ENCODE results near the gene EARS2. TPM values are rescaled to one million over a fixed set of nuclear protein-coding genes. Genes with fewer than 3 reads are reported as not detected.

Gene EARS2
- polyA plus RNA-seq, 1 of the 3 experiments (the other 2 are of a cell fraction): 23.2 TPM

GRCh38 chr16:23486480-23486879, 70.7 kb downstream of the EARS2 start (continued):
- TF ChIP-seq REST (IDR thresholded peaks at IDR 0.05; ENCODE audit: low read depth, low read length) (no peak), RXRA (IDR thresholded peaks at IDR 0.05; ENCODE audit: borderline replicate concordance, low read depth) (no peak), SMC3 (IDR thresholded peaks at IDR 0.05; ENCODE audit: low read depth, low read length) (no peak), MEF2A (IDR thresholded peaks at IDR 0.05; ENCODE audit: borderline replicate concordance, low read depth) (no peak), FOXM1 (IDR thresholded peaks at IDR 0.05; ENCODE audit: low read depth) (no peak), ELF1 (IDR thresholded peaks at IDR 0.05) (no peak)

GRCh38 chr16:23485841-23486240, 71.3 kb downstream of the EARS2 start:
- DNase-seq: no peak

GRCh38 chr16:23485257-23485614, 71.9 kb downstream of the EARS2 start:
- Histone ChIP-seq H3K27me3 (ENCODE audit: insufficient read depth) (no peaks in the 10 kb centered on the region), H3F3A (replicated peaks; ENCODE audit: insufficient read depth) (no peaks in the 10 kb centered on the region), H3K9ac (no peak overlapping the region), H2AFZ (ENCODE audit: low read depth) (no peak overlapping the region), H4K20me1 (ENCODE audit: insufficient read depth) (no peaks in the 10 kb centered on the region), H3K4me2 (no peak overlapping the region), H3K9me3 (no peaks in the 10 kb centered on the region), H3K79me2 (ENCODE audit: insufficient read depth) (no peaks in the 10 kb centered on the region), H3K36me3 (replicated peaks in 1 of 2; ENCODE audit: control insufficient read depth in 1 of 2, insufficient read depth in 2 of 2, low read length in 1 of 2) (peaks cover 38 to 63% of the 10 kb centered on the region in 2 experiments), H3K27ac (ENCODE audit: low read depth in 2 of 2, low read length in 1 of 2) (no peak overlapping the region), H3K9me2 (no peaks in the 10 kb centered on the region), H3K4me3 (ENCODE audit: low read depth in 2 of 2, low read length in 1 of 2) (no peak overlapping the region), H3K4me1 (ENCODE audit: control insufficient read depth in 1 of 2, insufficient read depth in 2 of 2, low read depth in 1 of 2, low read length in 1 of 2) (no peaks in the 10 kb centered on the region)
- POLR2A ChIA-PET: no interaction called here
- DNase-seq: no peak
- CTCF ChIA-PET: interaction anchor here (1.1 kb wide), 1 partner anchor 302 kb away, joined by 4 read pairs; no protein-coding TSS in a partner anchor
- WGBS (ENCODE audit: low lambda C conversion rate): 75% methylated on average over 2 of the region's 2 CpGs
- TF ChIP-seq EP300 (IDR thresholded peaks at IDR 0.05; ENCODE audit: borderline replicate concordance in 1 of 2, low read depth in 1 of 2, low read length in 1 of 2) (no peak), RXRA (IDR thresholded peaks at IDR 0.05; ENCODE audit: borderline replicate concordance, low read depth) (no peak), FOXM1 (IDR thresholded peaks at IDR 0.05; ENCODE audit: low read depth) (no peak), YY1 (IDR thresholded peaks at IDR 0.05; ENCODE audit: low read depth) (no peak), RFX5 (IDR thresholded peaks at IDR 0.05; ENCODE audit: low read length) (no peak), MEF2A (IDR thresholded peaks at IDR 0.05; ENCODE audit: borderline replicate concordance, low read depth) (no peak), NRF1 (IDR thresholded peaks at IDR 0.05; ENCODE audit: low read depth, low read length) (no peak), ZBTB33 (IDR thresholded peaks at IDR 0.05; ENCODE audit: borderline replicate concordance, low read depth) (no peak), MXI1 (IDR thresholded peaks at IDR 0.05; ENCODE audit: low read depth, low read length) (no peak), SMC3 (IDR thresholded peaks at IDR 0.05; ENCODE audit: low read depth, low read length) (no peak), SIN3A (IDR thresholded peaks at IDR 0.05; ENCODE audit: borderline replicate concordance, low read depth, low read length) (no peak), GATA2 (CRISPR knock-in tag; IDR thresholded peaks at IDR 0.05) (no peak), USF1 (IDR thresholded peaks at IDR 0.05; ENCODE audit: borderline replicate concordance, low read depth) (no peak), CHD2 (IDR thresholded peaks at IDR 0.05; ENCODE audit: low read length, partially characterized antibody) (no peak)

More at GRCh38 chr16:23485841-23486240, 71.3 kb downstream of the EARS2 start:
- WGBS (ENCODE audit: low lambda C conversion rate): 98% methylated on average over 8 of the region's 8 CpGs
- no peaks in the 10 kb centered on the region for H3K79me2 ChIP-seq (ENCODE audit: insufficient read depth)
- POLR2A ChIA-PET: no interaction called here
- H4K20me1 ChIP-seq (ENCODE audit: insufficient read depth): no peaks in the 10 kb centered on the region
- H3K4me1 ChIP-seq (ENCODE audit: control insufficient read depth in 1 of 2, insufficient read depth in 2 of 2, low read depth in 1 of 2, low read length in 1 of 2): no peaks in the 10 kb centered on the region
- no peaks in the 10 kb centered on the region for H3K27me3 ChIP-seq (ENCODE audit: insufficient read depth)
- TF ChIP-seq CHD2 (IDR thresholded peaks at IDR 0.05; ENCODE audit: low read length, partially characterized antibody): no peak
- TF ChIP-seq USF2 (IDR thresholded peaks at IDR 0.05; ENCODE audit: borderline replicate concordance, low read depth, low read length): no peak
- TF ChIP-seq YY1 (IDR thresholded peaks at IDR 0.05; ENCODE audit: low read depth): no peak
- TF ChIP-seq JUND (IDR thresholded peaks at IDR 0.05): no peak
- no peak for TF ChIP-seq ELF1 (IDR thresholded peaks at IDR 0.05)
- TF ChIP-seq POLR2AphosphoS5 (IDR thresholded peaks at IDR 0.05; ENCODE audit: low read depth, low read length): no peak
- H3K4me2 ChIP-seq: no peak overlapping the region
- H3K36me3 ChIP-seq (replicated peaks in 1 of 2; ENCODE audit: control insufficient read depth in 1 of 2, insufficient read depth in 2 of 2, low read length in 1 of 2): peaks cover 34 to 57% of the 10 kb centered on the region in 2 experiments
- H3K4me3 ChIP-seq (ENCODE audit: low read depth in 2 of 2, low read length in 1 of 2): no peak overlapping the region
- H3K9me3 ChIP-seq: no peaks in the 10 kb centered on the region
- H3F3A ChIP-seq (replicated peaks; ENCODE audit: insufficient read depth): no peaks in the 10 kb centered on the region
- H2AFZ ChIP-seq (ENCODE audit: low read depth): no peak overlapping the region
- H3K9ac ChIP-seq: no peak overlapping the region
- no peak overlapping the region for H3K27ac ChIP-seq (ENCODE audit: low read depth in 2 of 2, low read length in 1 of 2)
- no peaks in the 10 kb centered on the region for H3K9me2 ChIP-seq
- CTCF ChIA-PET: no interaction called here

Measured in SK-N-SH (cell line).